ENCODE measurements around the gene FMO3.

Gene FMO3

DNA sequence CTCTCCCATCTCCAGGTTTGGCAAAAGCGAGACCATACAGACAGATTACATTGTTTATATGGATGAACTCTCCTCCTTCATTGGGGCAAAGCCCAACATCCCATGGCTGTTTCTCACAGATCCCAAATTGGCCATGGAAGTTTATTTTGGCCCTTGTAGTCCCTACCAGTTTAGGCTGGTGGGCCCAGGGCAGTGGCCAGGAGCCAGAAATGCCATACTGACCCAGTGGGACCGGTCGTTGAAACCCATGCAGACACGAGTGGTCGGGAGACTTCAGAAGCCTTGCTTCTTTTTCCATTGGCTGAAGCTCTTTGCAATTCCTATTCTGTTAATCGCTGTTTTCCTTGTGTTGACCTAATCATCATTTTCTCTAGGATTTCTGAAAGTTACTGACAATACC, 26.4 kb downstream of the FMO3 start:
- no peak for ATAC-seq

DNA sequence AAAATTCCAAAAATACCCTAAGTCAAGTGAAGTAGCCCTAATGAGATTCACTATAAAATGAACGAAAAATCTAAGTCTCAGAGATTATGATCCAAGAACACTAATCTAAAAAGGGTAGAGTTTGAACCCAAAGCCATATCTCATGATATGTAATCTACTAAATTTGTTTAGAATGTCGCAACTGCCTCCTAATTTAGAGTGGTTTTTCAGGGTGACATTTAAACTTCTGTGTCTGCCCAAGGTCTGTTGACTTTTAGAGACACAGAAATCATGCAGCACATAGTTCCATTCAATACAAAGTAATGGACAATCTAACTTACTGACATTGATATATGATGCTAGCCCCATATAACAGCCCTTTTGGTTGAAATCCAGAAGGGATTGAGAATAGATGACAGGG, 28.9 kb downstream of the FMO3 start:
- no peak for ATAC-seq

DNA sequence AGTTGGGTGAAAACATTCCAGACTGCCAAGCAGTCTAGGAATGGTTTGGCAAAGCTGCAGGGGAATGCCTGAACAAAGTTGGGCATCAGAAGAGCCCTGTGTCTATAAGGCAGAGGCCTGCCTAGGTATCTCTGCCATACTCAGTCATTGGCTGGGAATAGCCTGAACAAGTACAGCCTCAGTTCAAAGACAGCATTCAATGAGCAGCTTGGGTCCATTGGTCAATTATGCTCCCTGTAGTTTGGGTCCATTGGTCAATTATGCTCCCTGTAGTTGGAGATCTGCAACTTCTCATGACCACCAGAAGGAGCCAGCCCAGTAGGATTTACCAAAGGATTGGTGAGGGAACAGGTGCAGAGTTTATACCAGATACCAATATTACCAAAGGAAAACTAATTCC, 31.6 kb downstream of the FMO3 start:
- no peak for ATAC-seq

DNA sequence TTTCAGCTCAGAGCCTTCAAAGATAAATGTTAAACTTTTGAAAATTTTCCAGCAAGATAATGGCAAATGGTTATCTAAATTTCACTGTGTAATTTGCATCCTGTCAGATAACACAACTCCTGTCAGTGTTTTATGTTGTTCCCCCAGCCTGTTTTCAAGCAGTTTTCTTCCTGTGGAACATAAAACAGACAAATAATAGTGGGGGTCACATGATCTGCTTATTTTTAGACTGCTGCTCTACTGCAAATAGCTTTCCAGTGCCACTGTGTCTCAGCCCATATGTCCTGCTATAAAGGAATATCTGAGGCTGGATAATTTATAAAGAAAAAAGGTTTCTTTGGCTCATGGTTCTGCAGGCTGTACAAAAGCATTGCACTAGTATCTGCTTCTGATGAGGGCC, 32.2 kb downstream of the FMO3 start:
- ATAC-seq, result no peak

DNA sequence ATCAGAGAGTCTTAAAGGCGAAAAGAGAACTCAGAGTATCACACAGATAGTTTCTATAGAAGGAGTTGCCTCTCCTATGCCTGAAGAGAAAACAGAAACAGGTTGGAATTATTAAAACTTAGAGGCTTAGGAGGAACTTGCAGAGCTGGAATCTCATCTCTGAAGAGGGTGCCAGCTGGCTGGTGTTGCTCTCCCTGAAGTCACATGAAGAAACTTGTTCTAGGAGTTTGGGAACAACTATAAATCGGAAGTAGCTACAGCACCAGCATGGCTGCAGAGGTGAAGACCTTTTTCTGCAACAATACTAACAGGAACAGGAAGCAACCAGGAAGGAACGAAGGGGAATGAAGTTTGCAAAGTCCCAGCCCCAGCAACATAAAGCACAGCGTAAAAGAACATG, 35.8 kb downstream of the FMO3 start:
- no peak for ATAC-seq

DNA sequence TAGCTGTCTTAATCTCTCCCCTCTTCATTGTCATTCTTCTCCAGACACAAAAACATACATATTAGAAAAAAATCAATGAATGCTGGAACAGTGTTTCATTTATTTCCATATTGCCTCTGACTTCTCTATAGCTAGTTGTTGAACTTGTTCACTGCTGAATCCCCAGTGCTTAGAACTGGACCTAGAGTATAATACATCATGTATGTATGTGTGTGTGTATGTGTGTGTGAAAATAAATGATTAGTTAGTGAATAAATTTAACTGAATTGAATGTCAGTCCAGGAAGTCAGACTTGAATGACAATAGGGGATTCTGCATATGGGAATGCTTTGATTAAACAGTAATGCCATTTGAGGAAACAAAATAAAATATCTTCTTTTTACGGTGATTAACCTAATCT, 36.4 kb downstream of the FMO3 start:
- ATAC-seq, result no peak

DNA sequence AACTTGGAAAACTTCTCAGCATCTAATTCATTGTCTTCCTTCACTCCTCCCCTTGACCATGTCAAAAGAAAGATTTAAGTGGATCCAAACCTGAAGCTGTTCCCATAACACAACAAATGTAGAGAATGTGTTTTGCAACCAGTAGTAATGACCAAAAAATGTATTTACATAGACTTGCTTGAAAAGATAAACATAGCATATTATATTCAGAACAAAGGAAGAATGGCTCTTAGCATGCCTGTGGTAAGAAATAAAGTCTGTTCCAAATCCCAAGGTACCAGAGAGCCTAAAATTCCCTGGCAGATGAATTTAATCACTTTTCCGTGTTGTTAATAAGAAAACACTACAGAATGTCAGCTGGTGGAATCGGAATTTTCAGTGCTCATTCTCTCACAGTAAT, 36.8 kb downstream of the FMO3 start:
- ATAC-seq, result no peak

DNA sequence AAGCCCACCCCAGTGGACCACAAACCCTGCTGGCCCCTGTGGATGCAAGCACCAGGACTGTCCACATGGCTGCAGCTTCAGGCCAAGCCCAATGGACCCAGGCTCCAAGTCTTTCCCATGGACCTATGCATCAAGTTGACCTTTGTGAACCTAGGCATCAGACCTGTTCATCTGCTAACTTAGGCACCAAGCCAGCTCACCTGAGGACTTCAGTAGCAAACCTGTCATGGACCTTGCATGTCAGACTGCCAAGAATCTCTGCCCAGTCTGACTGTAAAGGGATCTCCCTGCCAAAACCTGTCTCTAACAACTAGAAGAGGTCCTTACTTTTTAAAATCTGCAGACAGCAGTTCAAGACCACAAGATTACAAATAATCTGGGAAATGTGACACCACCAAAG, 37.8 kb downstream of the FMO3 start:
- no peak for ATAC-seq

DNA sequence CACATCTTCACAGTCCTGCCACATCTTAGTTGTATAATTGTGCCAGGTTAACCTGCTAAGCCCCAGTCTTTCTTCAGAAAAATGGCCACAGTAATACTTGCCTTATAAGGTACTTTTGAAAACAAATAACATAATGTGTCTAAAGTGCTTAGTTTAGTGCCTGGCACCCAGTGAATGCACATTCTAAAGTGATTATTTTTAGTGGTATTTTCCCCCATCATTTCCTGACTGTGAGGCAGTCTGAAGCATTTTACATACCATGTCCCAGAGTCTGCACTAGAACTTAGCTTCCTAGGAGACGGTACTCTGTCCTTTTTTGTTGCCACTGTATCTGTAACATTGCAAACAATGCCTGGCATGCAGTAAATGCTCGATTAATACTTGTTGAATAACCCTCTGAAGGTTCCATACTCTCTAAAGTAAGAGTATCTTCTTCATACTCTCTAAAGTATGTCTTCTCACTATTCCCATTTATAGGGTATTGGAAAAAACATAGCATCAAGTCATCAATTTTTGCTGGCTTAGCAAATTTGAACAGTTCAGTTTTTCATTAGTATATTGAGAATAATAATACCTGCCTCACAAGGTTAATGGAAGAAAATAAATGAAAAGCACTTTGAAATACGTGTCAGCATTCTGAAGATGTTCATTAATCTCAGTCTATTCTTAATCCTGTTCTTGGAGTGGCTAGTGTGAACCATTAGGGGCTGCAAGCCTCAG, 43.7 kb downstream of the FMO3 start:
- no peak for ATAC-seq

DNA sequence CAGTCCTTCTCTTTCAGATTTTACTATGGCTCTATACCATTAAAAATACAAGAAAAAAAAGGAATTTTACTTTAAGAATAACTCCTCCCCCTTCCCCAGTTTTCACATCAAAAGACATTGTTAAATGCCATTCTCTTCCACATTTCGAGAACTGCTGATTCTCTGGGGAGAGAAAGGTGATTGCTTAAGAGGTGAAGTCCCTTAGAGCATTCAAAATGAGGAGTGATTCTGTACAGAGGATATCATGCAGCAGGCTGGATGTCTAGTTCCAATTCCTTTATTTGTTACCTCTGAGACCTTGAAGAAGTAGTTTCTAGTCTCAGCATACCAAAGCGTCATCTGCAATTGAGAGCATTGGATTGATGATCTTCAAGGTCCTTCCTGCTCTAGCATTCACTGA, 46.9 kb downstream of the FMO3 start:
- ATAC-seq, result no peak

DNA sequence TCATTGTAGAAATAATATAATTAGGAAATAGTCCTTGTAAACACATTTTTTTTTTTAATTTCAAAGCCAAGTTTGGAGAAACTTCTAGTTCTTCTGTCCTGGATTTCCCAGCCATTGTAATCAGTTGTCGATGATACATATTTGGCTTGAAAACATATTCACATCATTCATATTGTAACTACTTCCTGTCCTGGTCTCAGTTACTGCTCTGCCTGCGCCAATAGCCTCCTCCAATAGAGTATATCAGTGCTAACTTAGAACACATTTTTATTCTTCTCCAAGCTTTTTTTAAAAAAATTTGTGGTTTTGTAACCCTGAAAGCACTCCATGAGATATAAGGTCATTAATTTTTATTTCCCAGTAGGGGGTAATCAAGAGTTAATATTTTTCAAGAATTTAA, 48.3 kb downstream of the FMO3 start:
- ATAC-seq, result no peak

DNA sequence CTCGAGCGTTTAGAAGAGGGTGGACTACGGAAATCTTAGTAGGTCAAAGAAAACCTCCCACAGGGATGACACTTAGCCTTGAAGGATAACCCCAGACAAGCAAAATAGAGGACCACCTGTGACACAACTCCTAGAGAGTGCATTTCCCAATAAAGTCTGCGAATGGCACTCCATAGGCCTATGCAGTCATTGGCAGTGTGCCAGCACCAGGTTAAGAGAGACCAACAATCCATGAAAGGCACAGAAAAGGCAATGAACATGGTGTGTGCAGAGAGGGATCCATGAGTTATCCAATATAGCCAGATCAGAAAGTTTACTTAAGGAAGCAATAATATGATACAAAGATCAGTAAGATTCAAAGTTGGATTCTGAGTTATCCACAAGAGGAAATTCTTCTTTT, 49.2 kb downstream of the FMO3 start:
- ATAC-seq, result no peak

DNA sequence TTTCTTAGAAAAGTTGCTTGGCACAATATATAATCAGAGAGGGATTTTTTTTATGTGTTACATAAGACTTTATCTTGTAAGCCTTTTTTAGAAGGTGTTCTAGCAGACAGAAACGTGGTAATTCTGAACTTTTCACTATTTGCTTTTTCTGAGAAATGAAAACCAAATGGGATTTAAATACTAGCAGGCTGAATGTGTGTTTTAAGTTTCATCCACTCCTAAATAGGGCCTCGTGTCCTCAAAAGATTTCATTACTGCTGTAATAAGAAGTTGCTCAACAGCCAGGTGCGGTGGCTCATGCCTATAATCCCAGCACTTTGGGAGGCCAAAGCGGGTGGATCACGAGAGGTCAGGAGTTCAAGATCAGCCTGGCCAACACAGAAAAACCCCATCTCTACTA, 49.7 kb downstream of the FMO3 start:
- ATAC-seq, result no peak

DNA sequence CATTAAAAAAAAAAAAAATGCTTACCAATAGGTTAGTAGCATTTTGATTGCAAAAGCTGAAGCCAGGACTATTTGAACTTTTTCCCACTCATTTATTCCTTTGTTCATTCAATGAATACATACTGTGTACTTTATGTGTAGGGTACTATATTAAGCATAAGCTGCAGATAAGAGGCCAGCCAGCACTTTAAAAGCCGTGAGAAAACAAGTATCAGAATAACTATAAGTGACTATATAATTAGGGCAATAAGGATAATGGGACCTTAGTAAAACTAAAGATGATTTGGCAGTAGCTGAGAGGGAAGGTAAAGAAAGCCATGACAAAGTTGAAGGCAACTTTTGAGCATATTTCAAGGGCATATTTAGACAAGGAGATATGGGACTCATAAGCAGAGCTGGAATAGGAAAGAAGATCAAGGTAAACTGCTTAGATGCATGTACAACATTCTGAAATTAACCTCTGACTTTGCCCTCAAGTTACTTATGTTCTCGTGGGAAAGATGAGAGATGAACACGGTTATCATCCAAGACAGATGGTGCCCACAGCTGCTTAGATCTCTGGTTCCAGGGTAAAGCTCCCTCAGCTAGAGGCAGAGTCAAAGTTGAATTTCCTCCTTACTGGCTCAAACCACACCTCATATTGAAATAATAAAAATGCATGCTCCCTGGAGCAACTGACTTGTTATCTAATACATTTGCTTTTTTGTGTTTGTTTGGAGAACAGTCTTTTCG, 50.4 kb downstream of the FMO3 start:
- no peak for ATAC-seq

DNA sequence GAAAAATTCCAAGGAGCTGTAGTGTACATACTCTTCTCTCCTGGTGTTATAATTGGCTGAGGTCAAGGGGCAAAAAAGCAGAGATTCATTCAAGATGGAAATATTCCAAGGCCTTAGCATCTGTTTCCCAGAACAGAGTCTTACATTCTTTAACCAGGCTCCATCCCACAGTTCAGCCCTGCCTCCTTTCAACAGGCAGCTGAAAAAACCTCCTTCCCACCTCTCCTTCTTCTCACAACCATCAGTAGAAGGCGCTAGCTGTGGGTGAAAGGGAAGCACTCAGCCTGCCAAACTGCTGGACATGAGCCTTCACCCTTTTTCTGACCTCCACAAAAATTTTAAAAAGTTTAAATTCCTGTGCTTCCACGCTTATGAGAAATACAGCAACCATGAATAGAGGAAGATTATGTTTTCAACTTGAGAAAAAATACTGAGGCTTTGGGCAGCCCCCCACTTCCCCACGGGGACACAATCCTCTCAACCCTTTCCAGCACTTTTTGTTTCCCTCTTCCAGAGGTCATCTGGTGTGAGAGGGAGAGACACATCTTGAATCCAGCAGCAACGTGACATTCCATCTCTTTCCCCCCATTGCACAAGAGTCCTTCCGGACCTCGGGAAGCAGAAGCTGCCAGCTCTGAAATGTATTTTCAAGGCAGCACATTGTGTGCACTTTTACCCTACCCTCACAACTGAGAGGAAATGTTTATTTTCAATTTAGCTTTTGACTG, 51.1 kb downstream of the FMO3 start:
- ATAC-seq, result no peak

DNA sequence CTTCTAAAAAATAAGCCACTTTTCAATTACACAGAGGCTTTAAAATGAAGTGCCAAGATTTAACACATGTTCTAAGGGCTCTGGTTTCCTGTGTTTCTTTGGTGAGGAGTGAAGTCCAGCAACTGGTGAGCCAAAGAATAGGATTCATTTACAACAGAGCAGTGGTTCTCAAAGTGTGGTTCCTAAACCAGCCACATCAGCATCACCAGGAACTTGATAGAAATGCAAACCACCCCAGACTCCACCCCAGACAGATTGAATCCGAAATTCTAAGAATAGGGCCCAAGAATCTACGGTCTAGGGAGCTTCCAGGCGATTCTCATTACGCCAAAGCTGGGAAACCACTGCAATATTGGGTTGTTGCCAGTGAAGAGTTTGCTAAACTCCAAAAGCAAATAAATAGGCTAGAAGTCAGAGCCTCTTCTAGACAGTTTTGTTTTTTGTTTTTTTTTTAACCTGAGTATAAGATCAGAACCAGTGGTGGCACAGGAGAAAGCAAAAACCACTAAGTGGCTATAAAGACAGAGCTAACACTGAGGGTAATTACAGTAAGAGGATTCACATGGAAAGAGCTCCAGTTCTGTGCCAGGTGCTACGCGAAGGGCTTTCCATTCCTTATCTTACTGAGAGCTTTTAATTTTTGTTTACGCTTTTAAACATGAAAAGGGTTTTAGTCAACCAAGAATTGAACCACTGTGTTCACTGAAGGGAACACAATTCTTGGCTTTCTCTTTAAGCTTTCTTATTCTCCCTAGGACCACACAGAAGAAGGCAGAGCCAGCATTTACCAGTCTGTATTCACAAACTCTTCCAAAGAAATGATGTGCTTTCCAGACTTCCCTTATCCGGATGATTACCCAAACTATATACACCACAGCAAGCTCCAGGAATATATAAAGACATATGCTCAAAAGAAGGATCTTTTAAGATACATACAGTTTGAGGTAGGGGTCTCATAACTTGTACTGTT, 52.0 kb downstream of the FMO3 start:
- ATAC-seq, result no peak

DNA sequence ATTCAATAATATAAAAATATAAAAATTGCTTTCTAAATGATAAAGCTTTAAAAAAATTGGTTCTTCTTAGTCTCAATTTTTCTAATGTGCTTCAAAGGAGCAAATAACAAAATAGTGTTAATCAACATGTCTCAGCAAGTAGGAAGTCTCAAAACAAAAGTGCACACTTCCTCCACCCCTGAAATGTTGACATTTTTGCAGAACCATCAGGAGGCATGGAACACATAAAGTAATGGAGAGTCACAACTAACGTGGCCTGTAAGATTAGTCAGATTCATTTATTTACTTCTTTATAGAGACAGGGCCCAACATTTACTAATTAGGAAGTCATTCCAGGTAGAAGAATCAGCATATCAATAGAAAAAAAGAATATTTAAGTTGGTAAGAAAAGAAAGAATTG, 59.5 kb downstream of the FMO3 start:
- no peak for ATAC-seq

DNA sequence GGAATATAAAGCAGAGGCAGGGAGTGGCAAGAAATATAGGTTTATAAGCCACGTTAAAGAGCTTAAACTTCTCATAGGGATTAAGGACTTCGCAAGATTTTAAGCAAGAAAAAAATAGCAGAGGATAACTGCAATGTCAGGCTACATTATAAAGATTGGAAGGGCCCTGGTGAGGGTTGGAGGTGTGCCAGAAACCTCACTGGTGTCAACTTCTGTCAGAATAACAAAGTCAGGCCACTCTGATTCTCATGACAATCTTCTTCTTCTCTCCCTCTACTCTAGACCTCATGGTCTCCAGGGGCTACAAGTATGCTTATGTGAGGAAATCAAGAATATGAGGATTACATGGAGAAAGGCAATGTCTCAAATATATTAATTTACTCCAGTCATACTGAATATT, 61.8 kb downstream of the FMO3 start:
- no peak for ATAC-seq

DNA sequence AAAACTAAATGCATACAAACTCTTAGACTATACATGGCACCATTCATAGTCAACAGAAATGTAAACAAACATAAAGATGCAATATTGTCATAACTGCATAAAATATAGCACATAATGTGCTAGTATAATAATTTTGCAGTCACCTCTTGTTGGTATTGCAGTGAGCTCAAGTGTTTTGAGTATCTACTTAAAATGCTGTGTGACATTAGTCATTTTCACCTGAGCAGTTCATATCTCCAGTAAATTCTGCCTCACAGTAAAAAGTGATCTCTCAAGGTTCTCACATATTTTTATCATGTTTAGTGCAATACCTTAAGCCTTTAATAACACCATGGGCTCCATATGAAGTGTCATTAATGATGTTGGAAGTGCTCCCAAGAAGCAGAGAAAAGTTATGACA, 64.8 kb downstream of the FMO3 start:
- no peak for ATAC-seq

DNA sequence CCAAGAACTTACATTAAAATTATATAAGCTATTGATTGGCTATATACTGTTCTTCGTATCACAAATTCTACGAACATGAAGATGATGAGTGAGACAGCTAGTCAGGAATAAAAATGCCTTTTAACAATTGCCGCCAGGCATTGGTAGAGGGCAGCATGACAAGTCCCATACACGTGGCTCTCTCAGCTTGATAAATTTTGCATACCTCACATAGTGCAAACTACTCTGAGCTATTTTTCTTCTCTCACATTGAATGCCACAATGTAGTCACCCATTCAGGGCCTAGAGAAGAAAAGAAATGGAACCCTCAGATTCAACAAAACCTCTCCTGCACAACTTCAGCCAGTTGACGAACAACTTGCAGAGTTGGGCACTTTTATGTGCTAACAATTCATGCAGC, 67.4 kb downstream of the FMO3 start:
- ATAC-seq, result no peak

DNA sequence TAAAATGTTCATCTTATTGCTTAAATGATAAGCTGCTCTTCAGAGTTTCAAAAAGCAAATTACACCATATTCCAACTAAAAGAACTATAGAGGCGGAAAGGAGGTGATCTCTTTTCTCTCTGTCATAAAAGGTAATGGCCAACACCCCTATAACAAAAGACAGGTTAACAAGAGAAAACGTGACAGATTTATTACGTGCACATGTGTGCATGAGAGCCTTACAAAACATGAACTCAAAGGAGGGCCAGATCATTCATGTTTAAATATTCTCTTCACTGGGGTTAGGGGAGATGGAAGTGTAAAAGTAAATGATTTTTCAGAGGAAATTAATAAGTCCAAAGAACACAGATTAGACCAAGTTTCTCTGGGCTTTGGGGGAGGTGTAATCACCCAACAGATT, 67.8 kb downstream of the FMO3 start:
- ATAC-seq, result no peak

DNA sequence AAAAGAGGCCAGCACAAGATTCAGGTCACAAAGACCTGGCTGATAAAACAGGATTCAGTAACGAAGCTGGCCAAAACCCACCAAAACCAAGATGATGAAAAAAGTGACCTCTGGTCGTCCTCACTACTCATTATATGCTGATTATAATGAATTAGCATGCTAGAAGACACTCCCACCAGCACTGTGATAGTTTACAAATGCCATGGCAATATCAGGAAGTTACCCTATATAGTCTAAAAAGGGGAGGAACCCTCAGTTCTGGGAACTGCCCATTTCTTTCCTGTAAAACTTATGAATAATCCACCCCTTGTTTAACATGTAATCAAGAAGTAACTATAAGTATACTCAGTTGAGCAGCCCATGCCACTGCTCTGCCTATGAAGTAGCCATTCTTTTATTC, 68.4 kb downstream of the FMO3 start:
- no peak for ATAC-seq

DNA sequence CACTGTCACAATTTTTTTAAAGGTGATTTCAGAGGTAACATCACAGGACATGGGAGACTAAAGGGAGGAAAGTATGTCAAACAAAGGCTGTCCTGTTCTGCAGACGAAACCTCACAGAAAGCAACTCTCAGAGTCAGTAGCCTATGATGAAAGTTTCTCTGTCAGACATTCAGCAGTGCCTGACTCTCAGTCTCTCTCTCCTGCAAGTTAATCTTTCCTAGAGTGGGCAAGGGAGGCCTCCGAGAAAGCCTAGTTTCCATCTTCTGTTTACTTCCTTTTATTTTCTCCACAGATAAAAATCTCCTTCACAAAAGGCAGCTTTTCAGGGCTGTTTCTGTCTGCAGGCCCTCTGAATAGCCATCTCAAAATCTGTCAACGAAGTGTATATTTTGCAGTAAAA, 69.5 kb downstream of the FMO3 start:
- no peak for ATAC-seq
